Measurements from ENCODE around the gene TMX3.
A peak's percentile ranks its signal among the peaks of the same experiment; 100 is the strongest.

GRCh38 chr18:68735483-68736343 is 20.8 kb upstream of the TMX3 start:
- peak; percentile 80 for TF ChIP-seq CTCF (IDR thresholded peaks at IDR 0.05; ENCODE audit: low read length)
- TF ChIP-seq EZH2 (IDR thresholded peaks at IDR 0.05; ENCODE audit: borderline replicate concordance, low read length) = no peak

Measured in OCI-LY1 (cell line).